IMR-90 (cell line): ENCODE data around the gene TNFAIP8. TPM values are rescaled to one million over a fixed set of nuclear protein-coding genes. Genes with fewer than 3 reads are reported as not detected.

Experiments
- ATAC-seq: fragments of 200-7000 bp; cut with Tn5 transposase; 2 replicates; pipeline ENCODE4 v1.9.1; 2020; ENCODE audit warnings: low read depth, mild to moderate bottlenecking, moderate library complexity
- BruUV-seq: library from RNA; stranded (reverse); fragments of 400-500 nt; replicated peaks from 2 replicates; lab custom pipeline; 2021; lab: Mats Ljungman, UMichigan
- CTCF ChIA-PET: fragments of 300-600 bp; formaldehyde crosslinking; extraction: SDS; loops from one replicate; lab custom pipeline; 2021; ENCODE audit warnings: antibody characterized with exemption; lab: Yijun Ruan, JAX
- POLR2A ChIA-PET: fragments of 300-600 bp; sonication (Branson Sonifier 250); formaldehyde crosslinking; loops from one replicate; lab custom pipeline; 2022; ENCODE audit warnings: antibody characterized with exemption; ENCODE audit not compliant: unreplicated experiment; lab: Charles Lee
- DNase-seq: peaks from one replicate; pipeline ENCODE4 v3.0.0; 2013
- H2AFZ ChIP-seq: replicated peaks from 2 replicates; pipeline ENCODE3; 2013; ENCODE audit warnings: low read length, mild to moderate bottlenecking; ENCODE audit not compliant: poor library complexity
- H2AK5ac ChIP-seq: 2 replicates; pipeline ENCODE4 v1.6.1; 2013; ENCODE audit warnings: low read depth, low read length, inconsistent platforms
- H2AK9ac ChIP-seq: replicated peaks from 2 replicates; pipeline ENCODE3; 2013; ENCODE audit warnings: mild to moderate bottlenecking, low read depth, low read length, moderate library complexity; ENCODE audit not compliant: poor library complexity
- H2BK120ac ChIP-seq: 2 replicates; pipeline ENCODE4 v1.6.1; 2013; ENCODE audit warnings: low read depth, low read length, inconsistent platforms
- H2BK15ac ChIP-seq: 3 replicates; pipeline ENCODE4 v1.6.1; 2013; ENCODE audit warnings: low read depth, low read length, inconsistent platforms
- H2BK20ac ChIP-seq: 2 replicates; pipeline ENCODE4 v1.6.1; 2013; ENCODE audit warnings: low read depth, mild to moderate bottlenecking, inconsistent platforms, low read length, moderate library complexity
- H2BK5ac ChIP-seq: 2 replicates; pipeline ENCODE4 v1.6.1; 2013; ENCODE audit warnings: mild to moderate bottlenecking, low read depth, low read length, inconsistent platforms; ENCODE audit not compliant: poor library complexity, severe bottlenecking
- H3K14ac ChIP-seq: replicated peaks from 2 replicates; pipeline ENCODE4 v1.6.1; 2013; ENCODE audit warnings: low read depth, low read length, inconsistent platforms
- H3K18ac ChIP-seq: 2 replicates; pipeline ENCODE4 v1.6.1; 2013; ENCODE audit warnings: low read depth, low read length, control low read depth
- H3K23ac ChIP-seq: 2 replicates; pipeline ENCODE4 v1.6.1; 2013; ENCODE audit warnings: low read depth, low read length, inconsistent platforms
- H3K27ac ChIP-seq: 2 replicates; pipeline ENCODE4 v1.5.1; 2013; ENCODE audit warnings: mild to moderate bottlenecking, control low read depth, low read length; ENCODE audit not compliant: insufficient read depth
- H3K27me3 ChIP-seq: 2 replicates; pipeline ENCODE4 v1.6.1; 2013; ENCODE audit warnings: low read length; ENCODE audit not compliant: control insufficient read depth, insufficient read depth
- H3K36me3 ChIP-seq: 2 replicates; pipeline ENCODE4 v1.6.1; 2013; ENCODE audit warnings: low read length, mixed read lengths; ENCODE audit not compliant: control insufficient read depth, insufficient read depth
- H3K4ac ChIP-seq: 2 replicates; pipeline ENCODE4 v1.6.1; 2013; ENCODE audit warnings: low read depth, low read length, inconsistent platforms
- H3K4me1 ChIP-seq: 2 replicates; pipeline ENCODE4 v1.6.1; 2013; ENCODE audit warnings: low read length, mixed read lengths; ENCODE audit not compliant: control insufficient read depth, insufficient read depth
- H3K4me2 ChIP-seq: 2 replicates; pipeline ENCODE4 v1.6.1; 2013; ENCODE audit warnings: low read depth, mild to moderate bottlenecking, control low read depth, low read length, moderate library complexity
- H3K4me3 ChIP-seq: 2 replicates; pipeline ENCODE4 v1.5.1; 2013; ENCODE audit warnings: low read depth, mild to moderate bottlenecking, control low read depth, low read length, moderate library complexity; ENCODE audit not compliant: insufficient read depth
- H3K56ac ChIP-seq: 2 replicates; pipeline ENCODE4 v1.6.1; 2013; ENCODE audit warnings: low read length, inconsistent platforms; ENCODE audit not compliant: insufficient read depth; ENCODE audit errors: extremely low read depth
- H3K79me1 ChIP-seq, 2 experiments: 2 replicates each; pipeline ENCODE4 v1.6.1; 2013; ENCODE audit warnings: low read length in 2 of 2, inconsistent platforms in 1 of 2, low read depth in 1 of 2
- H3K9ac ChIP-seq: 2 replicates; pipeline ENCODE4 v1.6.1; 2013; ENCODE audit warnings: low read depth, low read length, control low read depth
- H3K9me1 ChIP-seq: 2 replicates; pipeline ENCODE4 v1.6.1; 2013; ENCODE audit warnings: low read length, inconsistent platforms; ENCODE audit not compliant: insufficient read depth
- H3K9me3 ChIP-seq: 2 replicates; pipeline ENCODE4 v1.6.1; 2013; ENCODE audit warnings: low read length; ENCODE audit not compliant: control insufficient read depth, insufficient read depth
- H4K20me1 ChIP-seq: 2 replicates; pipeline ENCODE4 v1.6.1; 2013; ENCODE audit warnings: low read length, inconsistent platforms; ENCODE audit not compliant: insufficient read depth
- H4K5ac ChIP-seq: 2 replicates; pipeline ENCODE4 v1.6.1; 2013; ENCODE audit warnings: mild to moderate bottlenecking, low read depth, low read length, control low read depth
- H4K8ac ChIP-seq, 2 experiments: 2 replicates each; pipeline ENCODE4 v1.6.1; 2013; ENCODE audit warnings: low read depth in 2 of 2, low read length in 2 of 2, control low read depth in 1 of 2, inconsistent platforms in 1 of 2
- H4K91ac ChIP-seq: 2 replicates; pipeline ENCODE4 v1.6.1; 2013; ENCODE audit warnings: low read depth, low read length, inconsistent platforms; ENCODE audit not compliant: insufficient read depth
- CEBPB ChIP-seq: IDR thresholded peaks from 2 replicates; pipeline ENCODE4 v1.6.1; 2012; ENCODE audit warnings: low read depth, low read length, improper control_type of control experiment
- CTCF ChIP-seq: conservative IDR thresholded peaks from 2 replicates; pipeline ENCODE4 v1.5.1; 2012; ENCODE audit warnings: mild to moderate bottlenecking, low read depth, low read length, improper control_type of control experiment
- MAFK ChIP-seq: IDR thresholded peaks from 2 replicates; pipeline ENCODE4 v1.6.1; 2012; ENCODE audit warnings: low read depth, low read length, improper control_type of control experiment
- MAZ ChIP-seq: IDR thresholded peaks from 2 replicates; pipeline ENCODE4 v1.6.1; 2012; ENCODE audit warnings: low read depth, mild to moderate bottlenecking, low read length, improper control_type of control experiment, moderate library complexity, borderline replicate concordance
- MXI1 ChIP-seq: IDR thresholded peaks from 2 replicates; pipeline ENCODE4 v1.6.1; 2012; ENCODE audit warnings: low read depth, mild to moderate bottlenecking, low read length, moderate library complexity, borderline replicate concordance
- NFE2L2 ChIP-seq: fragments of 150-350 bp; IDR thresholded peaks from 2 replicates; pipeline ENCODE4 v1.6.1; 2016; ENCODE audit warnings: low read depth, mild to moderate bottlenecking, low read length
- POLR2A ChIP-seq: IDR thresholded peaks from 2 replicates; pipeline ENCODE4 v1.6.1; 2012; ENCODE audit warnings: mild to moderate bottlenecking, low read depth, low read length
- RAD21 ChIP-seq: IDR thresholded peaks from 2 replicates; pipeline ENCODE4 v1.6.1; 2012; ENCODE audit warnings: low read length, improper control_type of control experiment
- RCOR1 ChIP-seq: IDR thresholded peaks from 2 replicates; pipeline ENCODE4 v1.6.1; 2012; ENCODE audit warnings: mild to moderate bottlenecking, low read length, improper control_type of control experiment; ENCODE audit not compliant: insufficient replicate concordance
- RFX5 ChIP-seq: IDR thresholded peaks from 2 replicates; pipeline ENCODE4 v1.8.0; 2012; ENCODE audit warnings: low read depth, mild to moderate bottlenecking, low read length, moderate library complexity
- SMC3 ChIP-seq: fragments of 150-350 bp; IDR thresholded peaks from 2 replicates; pipeline ENCODE4 v1.6.1; 2016; ENCODE audit warnings: low read depth, mild to moderate bottlenecking, antibody characterized with exemption, low read length, moderate library complexity
- WGBS, 2 experiments: methylation state at CpG; one replicate each; pipeline versions ENCODE4 v1.1.5 to v1.1.7; 2013; ENCODE audit warnings: missing lambda C conversion rate in 2 of 2; ENCODE audit not compliant: insufficient read length in 1 of 2; ENCODE audit errors: extremely low coverage in 2 of 2; 5-methylcytosine and 5-hydroxymethylcytosine counted together
- dilution Hi-C: fragments of 300-500 bp; cut with HindIII; formaldehyde crosslinking; loops from one replicate; pipeline ENCODE4 v1.14.3; 2018; ENCODE audit warnings: low sequenced_read_pairs; ENCODE audit not compliant: unreplicated experiment
- in situ Hi-C: fragments of 300-500 bp; cut with MboI; formaldehyde crosslinking; loops from 3 replicates; pipeline ENCODE4 v1.14.3; 2019; ENCODE audit warnings: low sequenced_read_pairs, inconsistent platforms, mixed read lengths
- intact Hi-C: fragments of 100-400 bp; cut with micrococcal nuclease; formaldehyde crosslinking; loops from 2 replicates; pipeline ENCODE4 v1.10.0; 2022
- polyA plus RNA-seq, 3 experiments: library from polyadenylated mRNA; depleted of rRNA; stranded (reverse); fragments of >200 nt; gene quantifications; 2 replicates each; pipeline ENCODE4 v1.2.3, GENCODE V29; 2012; ENCODE audit warnings: low replicate concordance in 1 of 3
- total RNA-seq: library from RNA; depleted of rRNA; stranded (reverse); fragments of >200 nt; gene quantifications from 2 replicates; pipeline ENCODE4 v1.2.3, GENCODE V29; 2012
- TF ChIP-seq, protein P1 (sequence below): fragments of 150-350 bp; IDR thresholded peaks from 2 replicates; pipeline ENCODE4 v1.6.1; 2016; ENCODE audit warnings: low read depth, mild to moderate bottlenecking, low read length, moderate library complexity, borderline replicate concordance

Gene TNFAIP8
- total and polyA plus RNA-seq, 2 of the 4 experiments (the other 2 are of a cell fraction), result 20.3 to 29.9 TPM

DNA sequence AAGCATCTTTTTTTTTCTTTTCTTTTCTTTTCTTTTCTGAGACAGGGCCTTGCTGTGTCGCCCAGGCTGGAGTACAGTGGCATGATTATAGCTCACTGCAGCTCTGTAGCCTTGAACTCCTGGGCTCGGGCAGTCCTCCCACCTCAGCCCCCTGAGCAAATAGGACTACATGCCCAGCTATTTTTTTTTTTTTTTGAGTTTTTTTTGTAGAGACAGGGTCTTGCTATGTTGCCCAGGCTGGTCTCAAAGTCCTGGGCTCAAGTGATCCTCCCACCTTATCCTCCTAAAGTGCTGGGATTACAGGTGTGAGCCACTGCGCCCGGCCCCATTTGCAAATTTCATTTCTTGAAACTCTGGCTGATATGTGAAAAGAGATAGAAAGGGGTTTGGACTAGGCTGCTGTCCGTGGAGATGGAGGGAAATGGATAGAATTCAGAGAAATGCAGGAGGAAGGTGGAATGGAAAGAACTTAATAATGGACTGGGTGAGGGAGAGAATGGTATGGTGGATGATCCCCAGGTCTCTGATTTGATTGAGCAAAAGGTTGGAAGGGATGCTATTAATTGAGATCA lies 32.9 kb downstream of the TNFAIP8 start:
- no peak overlapping the region for H3K4me3 ChIP-seq
- TF ChIP-seq CTCF, result no peak
- TF ChIP-seq RCOR1, result no peak
- no peak for TF ChIP-seq MAZ
- TF ChIP-seq MXI1, result no peak
- TF ChIP-seq NFE2L2, result no peak
- no peak for TF ChIP-seq RFX5
- no peak for TF ChIP-seq POLR2A
- TF ChIP-seq, protein P1, sequence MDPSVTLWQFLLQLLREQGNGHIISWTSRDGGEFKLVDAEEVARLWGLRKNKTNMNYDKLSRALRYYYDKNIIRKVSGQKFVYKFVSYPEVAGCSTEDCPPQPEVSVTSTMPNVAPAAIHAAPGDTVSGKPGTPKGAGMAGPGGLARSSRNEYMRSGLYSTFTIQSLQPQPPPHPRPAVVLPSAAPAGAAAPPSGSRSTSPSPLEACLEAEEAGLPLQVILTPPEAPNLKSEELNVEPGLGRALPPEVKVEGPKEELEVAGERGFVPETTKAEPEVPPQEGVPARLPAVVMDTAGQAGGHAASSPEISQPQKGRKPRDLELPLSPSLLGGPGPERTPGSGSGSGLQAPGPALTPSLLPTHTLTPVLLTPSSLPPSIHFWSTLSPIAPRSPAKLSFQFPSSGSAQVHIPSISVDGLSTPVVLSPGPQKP, result no peak
- TF ChIP-seq MAFK, result no peak
- TF ChIP-seq SMC3, result no peak
- TF ChIP-seq RAD21, result no peak
- TF ChIP-seq CEBPB, result no peak
- BruUV-seq, result no TSS peak
- H2BK15ac ChIP-seq, result no peak overlapping the region
- H4K5ac ChIP-seq, result peak overlapping the region; percentile 55; the same call in 1 of the 2 replicates
- intact Hi-C loops, result no loop called here
- WGBS, 2 experiments, result 88% methylated on average over 1 of the region's 5 CpGs; no CpG with 5 or more reads in 1 of the 2 experiments
- H3K14ac ChIP-seq, result no peak overlapping the region
- dilution Hi-C loops, result no loop called here
- H2AFZ ChIP-seq, result no peak overlapping the region
- H4K91ac ChIP-seq, result no peak overlapping the region
- no peak overlapping the region for H2AK9ac ChIP-seq
- H3K56ac ChIP-seq, result no peak overlapping the region
- no peaks in the 10 kb centered on the region for H3K27me3 ChIP-seq
- H2BK120ac ChIP-seq, result no peak overlapping the region
- no peak overlapping the region for H3K27ac ChIP-seq
- no peak overlapping the region for H3K23ac ChIP-seq
- no peak for DNase-seq
- H3K9me1 ChIP-seq, result no peaks in the 10 kb centered on the region; the same call in 1 of the 2 replicates
- H3K4ac ChIP-seq, result no peak overlapping the region
- H3K9ac ChIP-seq, result no peak overlapping the region
- H3K4me1 ChIP-seq, result peaks cover 6% of the 10 kb centered on the region
- peaks cover 8 to 23% of the 10 kb centered on the region in 2 experiments; a peak in 3 of 4 replicates for H3K79me1 ChIP-seq
- in situ Hi-C loops, result no loop called here
- H4K8ac ChIP-seq, result no peak overlapping the region
- peaks cover 3% of the 10 kb centered on the region for H3K36me3 ChIP-seq
- H3K18ac ChIP-seq, result peak overlapping the region; percentile 44; the same call in 1 of the 2 replicates
- no peak overlapping the region for H2BK5ac ChIP-seq
- H4K20me1 ChIP-seq, result no peaks in the 10 kb centered on the region
- no peak overlapping the region for H2AK5ac ChIP-seq
- no peaks in the 10 kb centered on the region for H3K9me3 ChIP-seq
- ChIA-PET CTCF (no interaction called here), POLR2A (no interaction called here)
- no peak for ATAC-seq
- H3K4me2 ChIP-seq, result no peak overlapping the region
- no peak overlapping the region for H2BK20ac ChIP-seq
